Panc1 (cell line): ENCODE data around the gene SLC5A2.

Experiments
- POLR2AphosphoS5 ChIP-seq: IDR thresholded peaks from 2 replicates; pipeline ENCODE4 v1.6.1; 2012; ENCODE audit warnings: mild to moderate bottlenecking, low read depth, low read length, moderate library complexity
- TF ChIP-seq, protein P1 (sequence below): fragments of 450-650 bp; IDR thresholded peaks from 2 replicates; pipeline ENCODE4 v1.5.1; 2017; ENCODE audit warnings: mild to moderate bottlenecking

DNA sequence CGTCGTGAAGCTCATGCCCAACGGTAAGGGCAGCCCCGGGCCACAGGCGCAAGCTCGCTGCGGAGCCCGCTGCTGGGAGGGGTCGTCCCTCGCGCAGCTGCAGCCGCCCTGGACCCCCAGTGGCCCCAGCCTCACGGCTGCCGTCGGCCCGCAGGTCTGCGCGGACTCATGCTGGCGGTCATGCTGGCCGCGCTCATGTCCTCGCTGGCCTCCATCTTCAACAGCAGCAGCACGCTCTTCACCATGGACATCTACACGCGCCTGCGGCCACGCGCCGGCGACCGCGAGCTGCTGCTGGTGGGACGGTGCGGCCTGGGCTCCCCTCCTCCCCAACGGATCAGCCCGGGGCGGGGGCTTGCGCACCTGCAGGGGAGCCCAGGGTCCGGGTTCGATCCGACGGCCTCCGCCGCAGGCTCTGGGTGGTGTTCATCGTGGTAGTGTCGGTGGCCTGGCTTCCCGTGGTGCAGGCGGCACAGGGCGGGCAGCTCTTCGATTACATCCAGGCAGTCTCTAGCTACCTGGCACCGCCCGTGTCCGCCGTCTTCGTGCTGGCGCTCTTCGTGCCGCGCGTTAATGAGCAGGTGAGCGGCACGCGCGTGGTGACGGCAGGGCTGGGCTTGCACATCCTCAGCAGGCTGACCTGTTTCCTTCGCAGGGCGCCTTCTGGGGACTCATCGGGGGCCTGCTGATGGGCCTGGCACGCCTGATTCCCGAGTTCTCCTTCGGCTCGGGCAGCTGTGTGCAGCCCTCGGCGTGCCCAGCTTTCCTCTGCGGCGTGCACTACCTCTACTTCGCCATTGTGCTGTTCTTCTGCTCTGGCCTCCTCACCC, 5.8 kb downstream of the SLC5A2 start:
- TF ChIP-seq POLR2AphosphoS5 = no peak; the same call in 1 of the 2 replicates
- TF ChIP-seq, protein P1, sequence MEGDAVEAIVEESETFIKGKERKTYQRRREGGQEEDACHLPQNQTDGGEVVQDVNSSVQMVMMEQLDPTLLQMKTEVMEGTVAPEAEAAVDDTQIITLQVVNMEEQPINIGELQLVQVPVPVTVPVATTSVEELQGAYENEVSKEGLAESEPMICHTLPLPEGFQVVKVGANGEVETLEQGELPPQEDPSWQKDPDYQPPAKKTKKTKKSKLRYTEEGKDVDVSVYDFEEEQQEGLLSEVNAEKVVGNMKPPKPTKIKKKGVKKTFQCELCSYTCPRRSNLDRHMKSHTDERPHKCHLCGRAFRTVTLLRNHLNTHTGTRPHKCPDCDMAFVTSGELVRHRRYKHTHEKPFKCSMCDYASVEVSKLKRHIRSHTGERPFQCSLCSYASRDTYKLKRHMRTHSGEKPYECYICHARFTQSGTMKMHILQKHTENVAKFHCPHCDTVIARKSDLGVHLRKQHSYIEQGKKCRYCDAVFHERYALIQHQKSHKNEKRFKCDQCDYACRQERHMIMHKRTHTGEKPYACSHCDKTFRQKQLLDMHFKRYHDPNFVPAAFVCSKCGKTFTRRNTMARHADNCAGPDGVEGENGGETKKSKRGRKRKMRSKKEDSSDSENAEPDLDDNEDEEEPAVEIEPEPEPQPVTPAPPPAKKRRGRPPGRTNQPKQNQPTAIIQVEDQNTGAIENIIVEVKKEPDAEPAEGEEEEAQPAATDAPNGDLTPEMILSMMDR = no peak
